Endodermal cell (in vitro differentiated cells): ENCODE measurements around the gene THADA. TPM values are rescaled to one million over a fixed set of nuclear protein-coding genes. Genes with fewer than 3 reads are reported as not detected.

Experiments used
- DNase-seq: peaks from one replicate; pipeline ENCODE4 v3.0.0-alpha.2; 2017
- H3K27ac ChIP-seq: 2 replicates; pipeline ENCODE4 v1.5.1; 2013; ENCODE audit warnings: mild to moderate bottlenecking, low read depth, low read length, moderate library complexity
- H3K27me3 ChIP-seq: 2 replicates; pipeline ENCODE4 v1.6.1; 2013; ENCODE audit warnings: mild to moderate bottlenecking, low read length, moderate library complexity; ENCODE audit not compliant: insufficient read depth, control insufficient read depth, poor library complexity, severe bottlenecking
- H3K36me3 ChIP-seq: 2 replicates; pipeline ENCODE4 v1.7.0; 2013; ENCODE audit warnings: mild to moderate bottlenecking, low read length, moderate library complexity; ENCODE audit not compliant: control insufficient read depth, insufficient read depth
- H3K4me1 ChIP-seq: one replicate; pipeline ENCODE4 v1.7.0; 2013; ENCODE audit warnings: low read length; ENCODE audit not compliant: control insufficient read depth, insufficient read depth
- H3K4me3 ChIP-seq: 2 replicates; pipeline ENCODE4 v1.5.1; 2013; ENCODE audit warnings: mild to moderate bottlenecking, low read length, moderate library complexity
- H3K9ac ChIP-seq: 2 replicates; pipeline ENCODE4 v1.6.1; 2013; ENCODE audit warnings: mild to moderate bottlenecking, low read length, moderate library complexity; ENCODE audit not compliant: poor library complexity, severe bottlenecking; ENCODE audit errors: extremely low read depth
- H3K9me3 ChIP-seq: 2 replicates; pipeline ENCODE4 v1.6.1; 2013; ENCODE audit warnings: mild to moderate bottlenecking, low read length, moderate library complexity; ENCODE audit not compliant: control insufficient read depth
- H3K27ac Mint-ChIP-seq: 2 replicates; pipeline ENCODE4 v1.8.0; 2020; ENCODE audit warnings: mixed read lengths
- H3K27me3 Mint-ChIP-seq: 2 replicates; pipeline ENCODE4 v1.8.0; 2021; ENCODE audit warnings: mild to moderate bottlenecking, mixed read lengths; ENCODE audit not compliant: insufficient read depth
- H3K36me3 Mint-ChIP-seq: 2 replicates; pipeline ENCODE4 v1.8.0; 2020; ENCODE audit warnings: low read depth, mixed read lengths
- H3K4me1 Mint-ChIP-seq: 2 replicates; pipeline ENCODE4 v1.8.0; 2020; ENCODE audit warnings: mixed read lengths
- H3K4me3 Mint-ChIP-seq: 2 replicates; pipeline ENCODE4 v1.8.0; 2020; ENCODE audit warnings: mild to moderate bottlenecking, moderate library complexity, mixed read lengths
- H3K9me3 Mint-ChIP-seq: 2 replicates; pipeline ENCODE4 v1.8.0; 2020; ENCODE audit warnings: mild to moderate bottlenecking, mixed read lengths
- CTCF ChIP-seq: fragments of 200-600 bp; sonication (generic); conservative IDR thresholded peaks from 2 replicates; pipeline ENCODE4 v1.5.0; 2021; ENCODE audit warnings: antibody characterized with exemption, mild to moderate bottlenecking
- WGBS, 2 experiments: methylation state at CpG; one replicate each; pipeline versions ENCODE4 v1.1.5 to v1.1.7; 2013; ENCODE audit warnings: missing lambda C conversion rate in 2 of 2, mixed read lengths in 1 of 2; ENCODE audit not compliant: insufficient coverage in 1 of 2, insufficient read length in 1 of 2; 5-methylcytosine and 5-hydroxymethylcytosine counted together
- total RNA-seq, 2 donors: library from RNA; stranded (reverse); fragmentation: NEBNext Ultra II Directional in 1 of 2; extraction: Animal tissue kit (Norgen Biotek cat#: 25700) in 1 of 2; gene quantifications; 2 replicates in 1 of 2; 3 replicates in 1 of 2; pipeline ENCODE4 v1.2.1, GENCODE V29; 2021

THADA gene
- total RNA-seq, 2 donors from 2014 or later: 32.8 to 35.0 TPM

- Mint-ChIP-seq H3K36me3 (peaks cover 5% of the 10 kb centered on the region), H3K9me3 (no peaks in the 10 kb centered on the region), H3K27me3 (no peaks in the 10 kb centered on the region), H3K27ac (peak overlapping the region; percentile 32), H3K4me1 (peaks cover 17% of the 10 kb centered on the region), H3K4me3 (no peak overlapping the region)
- H3K27me3 ChIP-seq: no peaks in the 10 kb centered on the region
- H3K4me1 ChIP-seq: peaks cover 5% of the 10 kb centered on the region
- peak overlapping the region; percentile 68 for H3K27ac ChIP-seq
- H3K4me3 ChIP-seq: no peak overlapping the region
- WGBS, 2 experiments: 80 to 90% methylated on average over 1 to 5 of the region's 5 CpGs
- no peak for DNase-seq
- no peak overlapping the region for H3K9ac ChIP-seq
- H3K36me3 ChIP-seq: no peaks in the 10 kb centered on the region
- TF ChIP-seq CTCF: no peak
- H3K9me3 ChIP-seq: no peaks in the 10 kb centered on the region
Observed at GRCh38 chr2:43251171-43251731, 344.6 kb downstream of the THADA start.

DNA sequence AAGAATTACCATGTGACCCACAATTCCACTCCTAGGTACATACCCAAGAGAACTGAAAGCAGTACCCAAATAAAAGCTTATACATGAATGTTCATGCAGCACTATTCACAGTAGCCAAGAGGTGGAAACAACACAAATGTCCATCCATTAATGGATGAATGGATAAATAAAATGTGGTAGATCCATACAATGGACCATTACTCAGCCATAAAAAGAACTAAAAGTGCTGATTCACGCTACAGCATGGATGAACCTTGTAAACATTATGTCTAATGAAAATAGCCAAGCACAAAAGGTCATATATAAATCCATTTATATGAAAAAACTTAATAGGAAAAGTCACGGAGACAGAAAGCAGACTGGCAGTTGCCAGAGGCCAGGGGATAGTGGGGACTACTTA lies 345.8 kb downstream of the THADA start:
- Histone ChIP-seq H3K9me3 (no peaks in the 10 kb centered on the region), H3K36me3 (no peaks in the 10 kb centered on the region), H3K4me1 (no peaks in the 10 kb centered on the region), H3K4me3 (no peak overlapping the region), H3K27me3 (no peaks in the 10 kb centered on the region), H3K27ac (no peak overlapping the region), H3K9ac (no peak overlapping the region)
- H3K4me1 Mint-ChIP-seq: peaks cover 7% of the 10 kb centered on the region
- no peaks in the 10 kb centered on the region for H3K9me3 Mint-ChIP-seq
- no peak for DNase-seq
- H3K27ac Mint-ChIP-seq: no peak overlapping the region
- no peak overlapping the region for H3K4me3 Mint-ChIP-seq
- no peaks in the 10 kb centered on the region for H3K27me3 Mint-ChIP-seq
- no peak for TF ChIP-seq CTCF
- 80 to 94% methylated on average over 1 to 2 of the region's 2 CpGs for WGBS, 2 experiments
- H3K36me3 Mint-ChIP-seq: peaks cover 5% of the 10 kb centered on the region

- Histone ChIP-seq H3K36me3 (no peaks in the 10 kb centered on the region), H3K9ac (no peak overlapping the region), H3K9me3 (no peaks in the 10 kb centered on the region), H3K4me3 (no peak overlapping the region), H3K27ac (no peak overlapping the region), H3K27me3 (no peaks in the 10 kb centered on the region), H3K4me1 (no peaks in the 10 kb centered on the region)
- Mint-ChIP-seq H3K27me3 (no peaks in the 10 kb centered on the region), H3K9me3 (no peaks in the 10 kb centered on the region), H3K4me3 (no peak overlapping the region), H3K27ac (no peak overlapping the region), H3K36me3 (peaks cover 5% of the 10 kb centered on the region), H3K4me1 (peaks cover 7% of the 10 kb centered on the region)
- WGBS, 2 experiments: 95% methylated on average over 5 to 7 of the region's 7 CpGs
- DNase-seq: no peak
- no peak for TF ChIP-seq CTCF
Observed at GRCh38 chr2:43248621-43249020, 347.2 kb downstream of the THADA start.
